ENCODE data around the gene NRCAM.
"Not testable (repeated sequence)": the region's sequence is repeated elsewhere in the genome, so short reads cannot be mapped to it uniquely, and the experiment has no call there.

Gene NRCAM

DNA sequence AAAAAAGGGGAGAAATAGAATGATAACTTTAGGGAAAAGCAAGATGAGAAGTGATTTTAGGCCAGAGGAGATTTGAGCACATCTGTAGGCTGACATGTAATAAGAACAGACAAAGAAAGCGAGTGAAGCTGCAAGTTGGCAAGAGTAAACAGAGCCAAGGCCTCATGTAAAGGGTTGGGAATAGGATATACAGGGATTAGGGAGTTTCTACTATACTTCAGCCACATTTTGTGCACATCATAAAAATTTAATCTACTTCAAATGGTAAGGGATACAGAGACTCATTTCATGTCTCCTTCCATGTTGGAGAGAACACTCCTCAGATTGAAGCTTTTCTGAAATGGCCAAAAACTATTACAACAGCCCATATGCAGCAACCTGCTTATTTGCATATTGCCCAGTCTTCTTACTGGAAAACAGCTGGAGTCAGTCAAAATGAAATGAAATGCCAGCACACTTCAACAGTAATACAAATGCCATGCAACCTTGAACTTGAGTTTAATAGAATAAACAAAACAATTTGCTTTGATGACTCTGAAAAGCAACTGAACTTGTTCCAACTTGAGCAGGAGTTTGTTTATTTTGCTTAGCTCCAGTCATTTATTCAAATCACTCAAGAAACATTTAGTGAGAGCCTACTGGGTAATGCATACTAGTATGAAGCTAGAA lies 49.9 kb downstream of the NRCAM start:
- Histone ChIP-seq H3K27me3 (no peaks in the 10 kb centered on the region), H3K36me3 (no peaks in the 10 kb centered on the region), H3K27ac (no peak overlapping the region), H3K4me1 (no peaks in the 10 kb centered on the region), H4K20me1 (no peaks in the 10 kb centered on the region), H3K9me3 (no peaks in the 10 kb centered on the region), H3K4me3 (no peak overlapping the region), H3K9ac (no peak overlapping the region), H3K4me2 (no peak overlapping the region)
- no peak for TF ChIP-seq Cebpa-rat (IDR thresholded peaks at IDR 0.05)

GRCh38 chr7:108404509-108405420 lies 51.5 kb downstream of the NRCAM start:
- Histone ChIP-seq H3K4me1 (no peaks in the 10 kb centered on the region), H4K20me1 (no peaks in the 10 kb centered on the region), H3K27me3 (no peaks in the 10 kb centered on the region), H3K4me2 (no peak overlapping the region), H3K9me3 (no peaks in the 10 kb centered on the region), H3K27ac (no peak overlapping the region), H3K9ac (no peak overlapping the region), H3K4me3 (no peak overlapping the region), H3K36me3 (no peaks in the 10 kb centered on the region)
- TF ChIP-seq Cebpa-rat (IDR thresholded peaks at IDR 0.05): no peak

- Histone ChIP-seq H3K9ac (no peak overlapping the region), H4K20me1 (no peaks in the 10 kb centered on the region), H3K9me3 (no peaks in the 10 kb centered on the region), H3K36me3 (no peaks in the 10 kb centered on the region), H3K4me1 (no peaks in the 10 kb centered on the region), H3K4me3 (no peak overlapping the region), H3K4me2 (no peak overlapping the region), H3K27ac (no peak overlapping the region), H3K27me3 (no peaks in the 10 kb centered on the region)
- TF ChIP-seq Cebpa-rat (IDR thresholded peaks at IDR 0.05): no peak
Measured at GRCh38 chr7:108403597-108404217, 52.5 kb downstream of the NRCAM start.

- Histone ChIP-seq H3K27ac (no peak overlapping the region), H3K27me3 (no peaks in the 10 kb centered on the region), H3K36me3 (no peaks in the 10 kb centered on the region), H3K9me3 (no peaks in the 10 kb centered on the region), H3K4me2 (no peak overlapping the region), H3K9ac (no peak overlapping the region), H4K20me1 (no peaks in the 10 kb centered on the region), H3K4me3 (no peak overlapping the region), H3K4me1 (no peaks in the 10 kb centered on the region)
- TF ChIP-seq Cebpa-rat (IDR thresholded peaks at IDR 0.05): no peak
Measured at GRCh38 chr7:108402865-108403264, 53.4 kb downstream of the NRCAM start.

DNA sequence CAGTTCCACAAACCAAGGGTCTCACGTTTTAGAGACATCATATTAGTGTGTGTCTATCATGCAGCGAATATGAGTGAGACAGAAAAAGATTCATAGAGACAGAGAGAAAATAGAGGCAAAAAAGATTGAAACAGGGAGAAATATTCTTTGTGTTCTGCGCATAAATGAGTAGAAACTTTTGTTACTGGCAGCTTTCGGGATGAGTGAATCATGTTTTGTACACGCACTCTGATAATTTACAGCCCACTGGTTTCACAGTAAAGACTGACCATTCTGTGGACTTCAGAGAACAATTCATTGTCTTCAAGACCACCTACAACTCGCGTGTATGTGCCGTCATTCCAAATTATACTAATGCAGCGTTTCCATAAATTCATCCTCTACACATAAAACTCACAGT lies 60.2 kb downstream of the NRCAM start:
- no peak overlapping the region for H3K9ac ChIP-seq
- no peaks in the 10 kb centered on the region for H4K20me1 ChIP-seq
- no peak overlapping the region for H3K4me3 ChIP-seq
- no peaks in the 10 kb centered on the region for H3K4me1 ChIP-seq
- no peak for TF ChIP-seq Cebpa-rat (IDR thresholded peaks at IDR 0.05)
- no peaks in the 10 kb centered on the region for H3K27me3 ChIP-seq
- H3K27ac ChIP-seq: no peak overlapping the region
- H3K4me2 ChIP-seq: no peak overlapping the region
- H3K36me3 ChIP-seq: no peaks in the 10 kb centered on the region
- no peaks in the 10 kb centered on the region for H3K9me3 ChIP-seq

- no peaks in the 10 kb centered on the region for H4K20me1 ChIP-seq
Measured at GRCh38 chr7:108395426-108395825, 60.8 kb downstream of the NRCAM start.

DNA sequence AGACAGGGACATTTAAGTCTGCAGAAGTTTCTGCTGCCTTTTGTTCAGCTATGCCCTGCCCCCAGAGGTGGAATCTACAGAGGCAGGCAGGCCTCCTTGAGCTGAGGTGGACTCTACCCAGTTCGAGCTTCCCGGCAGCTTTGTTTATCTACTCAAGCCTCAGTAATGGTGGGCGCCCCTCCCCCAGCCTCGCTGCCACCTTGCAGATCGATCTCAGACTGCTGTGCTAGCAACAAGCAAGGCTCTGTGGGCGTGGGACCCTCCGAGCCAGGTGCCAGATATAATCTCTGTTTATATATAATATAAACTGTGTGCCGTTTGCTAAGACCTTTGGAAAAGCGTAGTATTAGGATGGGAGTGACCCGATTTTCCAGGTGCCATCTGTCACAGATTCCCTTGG lies 63.1 kb downstream of the NRCAM start:
- H3K36me3 ChIP-seq, H3K4me3 ChIP-seq, H3K4me2 ChIP-seq, H3K4me1 ChIP-seq, H4K20me1 ChIP-seq, H3K9me3 ChIP-seq, H3K9ac ChIP-seq, H3K27ac ChIP-seq, H3K27me3 ChIP-seq: not testable (repeated sequence)

More at GRCh38 chr7:108395426-108395825, 60.8 kb downstream of the NRCAM start:
- Histone ChIP-seq H3K27ac (no peak overlapping the region), H3K4me3 (no peak overlapping the region), H3K36me3 (no peaks in the 10 kb centered on the region), H3K27me3 (no peaks in the 10 kb centered on the region), H3K9ac (no peak overlapping the region), H3K4me2 (no peak overlapping the region), H3K4me1 (no peaks in the 10 kb centered on the region), H3K9me3 (no peaks in the 10 kb centered on the region)
- TF ChIP-seq Cebpa-rat (IDR thresholded peaks at IDR 0.05): no peak

DNA sequence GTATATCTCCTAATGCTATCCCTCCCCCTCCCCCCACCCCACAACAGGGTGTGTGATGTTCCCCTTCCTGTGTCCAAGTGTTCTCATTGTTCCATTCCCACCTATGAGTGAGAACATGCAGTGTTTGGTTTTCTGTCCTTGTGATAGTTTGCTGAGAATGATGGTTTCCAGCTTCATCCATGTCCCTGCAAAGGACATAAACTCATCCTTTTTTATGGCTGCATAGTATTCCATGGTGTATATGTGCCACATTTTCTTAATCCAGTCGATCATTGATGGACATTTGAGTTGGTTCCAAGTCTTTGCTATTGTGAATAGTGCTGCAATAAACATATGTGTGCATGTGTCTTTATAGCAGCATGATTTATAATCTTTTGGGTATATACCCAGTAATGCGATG lies 68.5 kb downstream of the NRCAM start:
- H3K4me1 ChIP-seq, H3K27ac ChIP-seq, H3K9me3 ChIP-seq, H3K4me2 ChIP-seq, H3K9ac ChIP-seq, H4K20me1 ChIP-seq, H3K27me3 ChIP-seq, H3K36me3 ChIP-seq, H3K4me3 ChIP-seq: not testable (repeated sequence)

DNA sequence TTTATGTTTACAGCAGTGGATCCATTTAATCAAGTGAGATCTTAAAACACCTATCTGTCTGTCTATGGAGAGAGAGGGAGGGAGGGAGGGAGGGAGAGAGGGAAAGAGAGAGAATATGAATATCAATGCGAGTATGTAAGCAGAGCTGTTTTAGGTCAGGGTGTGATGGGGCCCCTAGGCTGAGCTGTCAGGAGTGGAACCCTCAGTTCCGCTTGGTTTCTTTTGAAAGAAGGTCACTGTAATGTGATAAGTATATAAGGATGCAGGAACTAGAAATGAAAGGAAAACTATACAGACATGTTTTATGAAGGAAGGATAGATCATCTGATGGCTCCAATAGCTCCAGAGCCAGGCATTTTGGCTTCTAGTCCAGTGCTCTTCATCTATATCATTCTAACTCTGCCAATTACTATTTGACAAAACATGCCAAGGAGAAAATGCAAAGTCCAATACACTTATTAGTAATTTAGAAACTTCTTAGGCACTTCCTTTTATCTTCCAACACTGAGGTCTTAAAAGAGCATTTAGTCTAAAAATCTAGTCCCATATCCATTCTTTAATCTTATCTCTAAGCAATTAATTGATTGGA lies 70.3 kb downstream of the NRCAM start:
- H3K27ac ChIP-seq: no peak overlapping the region

More for the DNA sequence above, 70.3 kb downstream of the NRCAM start:
- no peaks in the 10 kb centered on the region for H3K9me3 ChIP-seq
- TF ChIP-seq Cebpa-rat (IDR thresholded peaks at IDR 0.05): no peak
- H3K4me3 ChIP-seq: no peak overlapping the region
- no peaks in the 10 kb centered on the region for H3K36me3 ChIP-seq
- no peaks in the 10 kb centered on the region for H3K27me3 ChIP-seq
- no peak overlapping the region for H3K9ac ChIP-seq
- H3K4me2 ChIP-seq: no peak overlapping the region
- H4K20me1 ChIP-seq: no peaks in the 10 kb centered on the region
- H3K4me1 ChIP-seq: no peaks in the 10 kb centered on the region

All from BLaER1 (cell line).